Measurements from ENCODE around the gene DNAJC11. TPM values are rescaled to one million over a fixed set of nuclear protein-coding genes. Genes with fewer than 3 reads are reported as not detected.
"Not testable (repeated sequence)": the region's sequence is repeated elsewhere in the genome, so short reads cannot be mapped to it uniquely, and the experiment has no call there.

The DNAJC11 gene
- total RNA-seq, result 24.5 TPM

DNA sequence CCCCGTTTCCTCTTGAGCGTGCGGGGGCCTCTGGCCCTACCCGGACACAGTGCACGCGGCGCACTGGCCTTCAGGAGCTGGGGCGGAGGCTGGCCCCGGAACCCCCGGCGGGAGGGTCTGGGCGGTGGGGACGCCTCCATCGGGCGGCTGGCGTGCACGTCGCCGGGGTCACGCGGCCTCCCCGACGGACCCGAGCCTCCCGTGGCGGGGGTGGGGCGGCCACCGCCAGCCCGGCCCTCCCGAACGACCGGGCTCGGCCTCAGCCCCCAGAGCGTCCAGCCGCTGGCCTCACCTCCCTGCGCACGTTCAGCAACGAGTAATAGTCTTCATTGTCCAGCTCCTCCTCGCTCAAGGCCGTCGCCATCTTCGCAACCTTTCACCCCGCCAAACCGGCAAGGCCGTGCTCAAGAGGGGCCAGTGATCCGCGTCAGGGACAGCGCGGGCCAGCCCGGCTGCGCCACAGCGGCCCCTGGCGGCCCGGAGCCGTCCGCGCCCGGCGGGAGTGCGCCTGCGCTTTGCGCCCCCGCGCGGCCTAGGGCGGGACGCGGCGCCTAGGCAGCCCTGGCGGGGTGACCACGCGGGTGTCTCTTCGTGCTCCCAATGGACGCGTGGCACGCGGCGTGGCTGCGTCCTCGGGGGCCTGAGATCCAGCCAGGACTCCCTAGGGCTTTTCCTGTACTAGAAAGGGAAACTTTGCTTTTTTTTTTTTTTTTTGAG, at the start of gene DNAJC11:
Gene DNAJC11 (minus strand): TSS at position 380 of the 717 bp plus-strand sequence. CDS start 16 bp downstream, at position 364.
- DNase-seq (ENCODE audit: low spot score in 2 of 2), result peak; percentile 94 to 95
- FAIRE-seq, result no peak

DNA sequence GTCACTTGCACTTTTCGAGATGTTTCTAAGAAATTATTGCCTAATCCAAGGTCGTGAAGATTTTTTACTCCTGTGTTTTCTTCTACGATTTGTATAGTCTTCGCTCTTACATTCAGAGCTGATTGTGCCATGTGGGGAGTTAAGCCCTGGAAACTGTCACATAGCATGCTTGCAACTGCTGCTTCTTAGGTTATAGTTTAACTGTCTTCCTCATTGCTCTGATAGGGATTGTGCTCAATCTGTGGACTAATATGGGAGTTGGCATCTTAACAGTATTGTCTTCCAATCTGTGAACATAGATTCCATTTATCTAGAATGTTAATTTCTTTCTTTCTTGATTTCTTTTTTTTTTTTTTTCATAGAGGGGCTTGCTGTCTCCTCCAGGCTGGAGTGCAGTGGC, 48.9 kb upstream of the DNAJC11 start:
- no peak for FAIRE-seq
- no peak for DNase-seq (ENCODE audit: low spot score in 2 of 2)

DNA sequence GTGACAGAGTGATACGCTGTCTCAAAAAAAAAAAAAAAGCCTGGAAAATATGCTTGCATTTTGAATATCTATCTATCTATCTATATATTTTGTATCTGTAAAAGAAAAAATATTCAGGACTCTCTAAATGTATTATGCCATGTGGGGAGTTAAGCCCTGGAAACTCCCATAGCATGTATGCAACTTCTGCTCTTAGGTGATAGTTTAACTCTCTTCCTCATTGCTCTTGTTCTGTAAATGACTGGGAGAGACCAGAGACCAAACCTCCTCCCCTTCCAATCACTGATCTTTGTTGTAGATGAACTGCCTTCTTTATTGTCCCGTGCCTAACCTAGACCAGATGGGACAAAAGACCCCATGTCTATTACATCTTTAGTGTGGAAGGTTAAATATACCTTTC, 46.1 kb upstream of the DNAJC11 start:
- no peak for FAIRE-seq

DNA sequence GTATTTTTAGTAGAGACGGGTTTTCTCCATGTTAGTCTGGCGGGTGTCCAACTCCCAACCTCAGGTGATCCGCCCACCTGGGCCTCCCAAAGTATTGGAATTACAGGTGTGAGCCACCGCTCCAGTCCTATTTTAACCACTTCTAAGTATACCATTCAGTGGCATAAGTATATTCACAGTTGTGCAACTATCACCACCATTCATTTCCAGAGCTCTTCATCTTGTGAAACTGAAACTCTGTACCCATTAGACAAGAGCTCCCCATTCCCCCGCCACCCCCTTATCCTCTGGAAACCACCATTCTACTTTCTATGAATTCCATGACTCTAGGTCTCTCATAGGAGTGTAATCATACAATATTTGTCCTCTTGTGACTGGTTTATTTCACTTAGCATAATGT, 43.5 kb upstream of the DNAJC11 start:
- no peak for DNase-seq (ENCODE audit: low spot score in 2 of 2)
- FAIRE-seq, result no peak

More for the DNA sequence above, 46.1 kb upstream of the DNAJC11 start:
- DNase-seq (ENCODE audit: low spot score in 2 of 2), result no peak

DNA sequence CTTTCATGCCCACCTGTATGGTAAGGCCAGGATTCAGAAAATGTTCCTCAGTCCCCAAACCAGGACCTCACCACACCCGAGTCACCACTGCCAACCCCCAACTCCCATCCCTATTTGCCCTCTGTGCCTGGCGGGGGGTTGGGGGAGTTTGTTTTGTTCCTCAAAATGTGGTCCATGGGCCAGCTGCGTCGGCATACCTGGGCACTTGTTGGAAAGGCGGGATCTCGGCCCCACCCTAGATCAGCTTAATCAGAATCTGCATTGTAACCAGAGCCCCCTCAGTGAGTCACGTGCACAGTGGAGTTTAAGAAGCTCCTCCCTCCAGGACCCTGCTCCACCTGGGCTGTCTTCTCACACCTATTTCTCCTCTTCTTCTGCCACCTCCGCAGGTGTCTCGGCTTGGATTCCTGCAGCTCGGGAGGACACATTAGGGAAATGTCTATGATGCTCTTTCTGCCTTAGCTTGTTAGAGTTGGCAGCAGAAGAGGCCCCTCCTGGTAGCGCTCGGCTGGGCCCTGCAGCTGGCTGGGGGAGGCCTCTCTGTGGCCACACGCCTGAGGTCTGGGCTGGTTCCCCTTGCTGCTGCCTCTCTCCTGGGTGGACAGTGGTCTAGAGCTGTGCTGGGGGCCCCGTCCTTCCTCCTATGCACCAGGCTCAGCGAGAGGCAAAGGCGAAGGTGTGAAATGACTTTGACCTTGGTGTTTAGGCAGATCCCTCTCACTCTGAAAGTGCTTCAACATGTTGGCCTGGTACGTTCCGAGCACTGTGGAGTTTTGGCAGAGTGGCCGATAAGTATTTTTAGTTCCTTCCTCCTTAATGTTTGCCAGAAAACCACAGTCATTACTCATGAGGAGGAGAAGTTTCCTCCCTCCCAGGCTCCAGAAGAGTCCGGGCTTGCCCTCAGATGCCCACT, 41.8 kb upstream of the DNAJC11 start:
- FAIRE-seq, result no peak

GRCh38 chr1:6742676-6743188, 41.1 kb upstream of the DNAJC11 start:
- not testable (repeated sequence) for FAIRE-seq; DNase-seq (ENCODE audit: low spot score in 2 of 2)

More for the DNA sequence above, 41.8 kb upstream of the DNAJC11 start:
- DNase-seq (ENCODE audit: low spot score in 2 of 2), result peak in 1 of 2 donors; percentile 54

- DNase-seq (ENCODE audit: low spot score in 2 of 2) (no peak), FAIRE-seq (no peak)
These were observed 37.5 kb upstream of the DNAJC11 start for GRCh38 chr1:6738987-6739676.

GRCh38 chr1:6732942-6733341, 31.3 kb upstream of the DNAJC11 start:
- DNase-seq (ENCODE audit: low spot score in 2 of 2) (no peak), FAIRE-seq (no peak)

DNA sequence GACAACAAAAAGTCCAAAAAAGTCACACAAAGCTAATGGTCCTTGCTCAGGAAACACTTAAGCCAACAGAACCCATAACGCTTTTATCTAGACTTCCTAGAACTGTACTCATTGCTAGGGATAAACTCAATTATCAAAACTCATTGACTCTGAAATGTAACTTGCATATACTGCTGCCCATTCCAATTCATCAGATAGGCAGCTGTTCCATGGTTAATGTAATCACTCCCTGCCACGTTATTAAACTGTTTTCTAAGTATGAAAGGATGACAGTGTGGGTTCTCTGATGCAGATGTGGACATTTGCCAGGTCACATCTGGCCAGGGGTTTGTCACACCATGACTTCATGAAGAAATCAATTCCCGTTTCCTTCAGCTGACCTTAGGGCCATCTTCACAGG, 30.3 kb upstream of the DNAJC11 start:
- no peak for FAIRE-seq

GRCh38 chr1:6730880-6731279, 29.3 kb upstream of the DNAJC11 start:
- DNase-seq (ENCODE audit: low spot score in 2 of 2) (no peak), FAIRE-seq (peak; percentile 33)

More for the DNA sequence above, 30.3 kb upstream of the DNAJC11 start:
- no peak for DNase-seq (ENCODE audit: low spot score in 2 of 2)

DNA sequence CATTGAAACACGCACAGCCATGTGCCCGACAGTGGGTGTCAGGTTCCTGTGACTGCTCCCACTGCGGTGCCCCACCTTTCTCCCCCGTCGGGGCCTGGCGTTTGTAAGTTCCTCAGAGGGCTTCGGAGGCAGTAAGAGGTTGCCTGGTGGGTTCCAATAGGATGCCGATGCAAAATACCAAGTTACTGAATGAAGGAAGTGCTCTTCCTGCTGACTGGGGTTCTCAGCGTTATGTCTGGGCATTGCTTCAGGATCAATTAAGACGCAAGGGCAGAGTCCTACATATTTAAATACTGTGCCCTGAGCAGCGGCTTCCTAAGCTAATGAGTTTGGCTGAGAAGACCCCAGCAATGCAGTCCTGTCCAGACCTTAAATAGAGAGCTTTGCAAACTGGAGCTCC, 28.9 kb upstream of the DNAJC11 start:
- FAIRE-seq (no peak), DNase-seq (ENCODE audit: low spot score in 2 of 2) (no peak)

GRCh38 chr1:6727535-6727934, 25.9 kb upstream of the DNAJC11 start:
- no peak for FAIRE-seq
- peak in 1 of 2 donors; percentile 47 for DNase-seq (ENCODE audit: low spot score in 2 of 2)

- no peak for DNase-seq (ENCODE audit: low spot score in 2 of 2)
These were observed 24.6 kb upstream of the DNAJC11 start for GRCh38 chr1:6726253-6726652.

GRCh38 chr1:6724517-6725141, 23.0 kb upstream of the DNAJC11 start:
- FAIRE-seq (no peak), DNase-seq (ENCODE audit: low spot score in 2 of 2) (no peak)

More at GRCh38 chr1:6726253-6726652, 24.6 kb upstream of the DNAJC11 start:
- no peak for FAIRE-seq

DNA sequence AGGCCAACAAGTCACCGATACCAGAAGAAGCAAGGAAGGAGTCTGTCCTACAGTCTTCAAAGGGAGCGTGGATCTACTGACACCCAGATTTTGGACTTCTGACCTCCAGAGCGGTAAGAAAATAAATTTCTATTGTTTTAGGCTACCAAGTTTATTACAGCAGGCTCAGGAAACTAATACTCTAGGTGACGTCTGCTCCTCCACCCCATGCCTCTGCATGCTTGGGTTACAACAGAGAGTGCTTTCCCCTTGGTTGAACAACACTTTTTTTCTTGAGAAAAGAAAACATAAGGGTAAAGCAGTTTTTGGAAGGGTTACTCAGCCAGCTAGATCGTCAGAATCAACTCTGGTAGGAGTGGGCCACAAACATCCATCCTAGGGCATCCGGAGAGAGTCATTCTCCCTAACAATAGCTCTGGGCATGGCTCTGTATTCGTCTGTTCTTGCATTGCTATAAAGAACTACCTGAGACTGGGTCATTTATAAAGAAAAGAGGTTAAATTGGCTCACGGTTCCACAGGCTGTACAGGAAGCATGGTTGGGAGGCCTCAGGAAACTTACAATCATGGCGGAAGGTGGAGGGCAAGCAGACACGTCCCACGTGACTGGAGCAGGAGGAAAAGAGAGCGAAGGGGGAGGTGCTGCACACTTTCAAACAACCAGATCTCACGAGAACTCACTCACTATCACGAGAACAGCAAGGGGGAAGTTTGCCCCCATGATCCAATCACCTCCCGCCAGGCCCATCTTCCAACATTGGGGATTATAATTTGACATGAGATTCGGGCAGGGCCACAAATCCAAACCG, 22.2 kb upstream of the DNAJC11 start:
- FAIRE-seq, result no peak
- DNase-seq (ENCODE audit: low spot score in 2 of 2), result no peak

DNA sequence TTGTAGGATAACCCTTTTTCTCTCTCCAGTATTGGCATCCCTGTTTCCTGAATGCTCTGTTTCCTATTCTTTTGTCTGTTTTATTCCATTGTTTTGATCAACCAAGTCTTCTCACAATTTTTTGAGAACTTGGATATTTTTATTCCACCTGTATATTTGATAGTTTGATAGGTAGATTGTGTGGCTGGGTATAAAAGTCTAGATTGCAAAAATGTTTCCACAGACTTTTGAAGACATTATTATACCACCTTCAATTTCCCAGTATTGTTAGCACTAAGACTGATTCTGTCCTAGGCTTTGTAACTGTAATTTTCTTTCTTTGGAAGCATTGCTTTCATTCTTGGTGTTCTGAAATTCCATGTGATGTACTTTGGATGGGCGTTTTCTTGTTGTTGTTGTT, 9.6 kb upstream of the DNAJC11 start:
- FAIRE-seq, result no peak

GRCh38 chr1:6704746-6705145, 3.1 kb upstream of the DNAJC11 start:
- FAIRE-seq (no peak), DNase-seq (ENCODE audit: low spot score in 2 of 2) (no peak)

More for the DNA sequence above, 9.6 kb upstream of the DNAJC11 start:
- no peak for DNase-seq (ENCODE audit: low spot score in 2 of 2)

DNA sequence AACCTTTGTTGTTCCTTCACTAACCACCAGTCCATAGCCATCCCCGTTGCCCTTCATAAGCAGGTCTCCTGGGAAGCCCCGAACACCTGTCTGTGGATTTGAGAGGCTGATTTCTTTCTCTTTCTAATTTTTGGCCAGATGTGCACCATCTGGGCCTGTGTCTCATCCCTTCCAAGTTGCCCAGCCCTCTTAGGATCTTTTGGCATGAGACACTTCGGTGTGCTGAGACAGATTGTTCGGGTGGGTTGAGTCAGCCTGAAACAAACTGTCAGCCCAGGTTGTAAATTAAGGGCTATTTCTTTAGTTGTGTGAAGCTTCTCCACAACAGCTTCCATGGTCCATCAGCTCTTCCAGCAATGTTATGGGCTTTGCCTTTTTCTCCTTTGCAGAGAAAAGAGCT, 1.4 kb upstream of the DNAJC11 start:
- FAIRE-seq (no peak), DNase-seq (ENCODE audit: low spot score in 2 of 2) (no peak)

GRCh38 chr1:6700853-6701436, 671 bp downstream of the DNAJC11 start:
- no peak for DNase-seq (ENCODE audit: low spot score in 2 of 2)
- FAIRE-seq, result no peak

All from frontal cortex (tissue), 4 donors.